Duodenal mucosa (tissue), 2 donors: ENCODE results near the gene KCNQ1.

ENCODE experiments used
- H3K27ac ChIP-seq: one replicate; pipeline ENCODE4 v1.7.0; 2013; ENCODE audit warnings: low read depth, low read length
- H3K27me3 ChIP-seq, 2 donors: one replicate each; pipeline ENCODE4 v1.7.0; 2013; ENCODE audit warnings: low read length in 2 of 2, control low read depth in 1 of 2; ENCODE audit not compliant: insufficient read depth in 2 of 2, control insufficient read depth in 1 of 2
- H3K36me3 ChIP-seq, 2 donors: one replicate each; pipeline ENCODE4 v1.7.0; 2013; ENCODE audit warnings: low read length in 2 of 2, control low read depth in 1 of 2; ENCODE audit not compliant: insufficient read depth in 2 of 2, control insufficient read depth in 1 of 2
- H3K4me1 ChIP-seq, 2 donors: one replicate each; pipeline ENCODE4 v1.7.0; 2013; ENCODE audit warnings: low read length in 2 of 2, control low read depth in 1 of 2; ENCODE audit not compliant: insufficient read depth in 2 of 2, control insufficient read depth in 1 of 2
- H3K4me3 ChIP-seq, 2 donors: one replicate each; pipeline ENCODE4 v1.7.0; 2013; ENCODE audit warnings: low read length in 2 of 2, low read depth in 1 of 2
- H3K9ac ChIP-seq, 2 donors: one replicate each; pipeline ENCODE4 v1.7.0; 2013; ENCODE audit warnings: low read length in 2 of 2, low read depth in 1 of 2
- H3K9me3 ChIP-seq, 2 donors: one replicate each; pipeline ENCODE4 v1.7.0; 2013; ENCODE audit warnings: low read length in 2 of 2, control low read depth in 1 of 2; ENCODE audit not compliant: control insufficient read depth in 1 of 2

KCNQ1 gene

GRCh38 chr11:2569321-2569721, 124.5 kb downstream of the KCNQ1 start:
- peaks cover 0 to 18% of the 10 kb centered on the region in 2 donors for H3K36me3 ChIP-seq
- H3K4me1 ChIP-seq: peaks cover 13 to 20% of the 10 kb centered on the region in 2 donors
- no peak overlapping the region for H3K9ac ChIP-seq
- H3K27ac ChIP-seq: no peak overlapping the region
- H3K4me3 ChIP-seq: no peak overlapping the region
- H3K9me3 ChIP-seq: no peaks in the 10 kb centered on the region
- no peaks in the 10 kb centered on the region for H3K27me3 ChIP-seq

- Histone ChIP-seq H3K4me1 (peaks cover 16 to 24% of the 10 kb centered on the region in 2 donors), H3K9ac (no peak overlapping the region), H3K36me3 (peaks cover 0 to 18% of the 10 kb centered on the region in 2 donors), H3K9me3 (no peaks in the 10 kb centered on the region), H3K27ac (no peak overlapping the region), H3K4me3 (no peak overlapping the region), H3K27me3 (no peaks in the 10 kb centered on the region)
Observed at GRCh38 chr11:2569731-2570210, 125.0 kb downstream of the KCNQ1 start.

DNA sequence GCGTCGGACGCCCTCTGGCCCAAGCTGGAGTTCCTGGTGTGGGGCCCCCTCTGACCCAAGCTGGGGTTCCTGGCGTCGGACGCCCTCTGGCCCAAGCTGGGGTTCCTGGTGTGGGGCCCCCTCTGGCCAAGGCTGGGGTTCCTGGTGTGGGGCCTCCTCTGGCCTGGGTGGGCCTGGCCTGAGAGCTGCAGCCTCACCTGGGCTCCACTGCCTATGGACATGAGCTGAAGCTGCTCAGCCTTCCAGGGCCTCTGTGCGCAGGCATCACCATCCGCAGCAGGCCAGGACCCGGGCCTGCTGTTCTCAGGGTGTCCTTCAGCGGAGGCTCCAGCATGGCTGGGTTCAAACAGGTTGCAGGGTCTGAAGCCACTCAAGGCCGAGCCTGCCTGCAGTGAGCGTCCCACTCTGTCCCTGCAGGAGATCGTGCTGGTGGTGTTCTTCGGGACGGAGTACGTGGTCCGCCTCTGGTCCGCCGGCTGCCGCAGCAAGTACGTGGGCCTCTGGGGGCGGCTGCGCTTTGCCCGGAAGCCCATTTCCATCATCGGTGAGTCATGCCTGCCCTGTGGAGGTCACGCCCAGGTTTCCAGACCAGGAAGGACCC, 125.5 kb downstream of the KCNQ1 start:
- Histone ChIP-seq H3K27me3 (no peaks in the 10 kb centered on the region), H3K36me3 (peaks cover 0 to 18% of the 10 kb centered on the region in 2 donors), H3K4me3 (no peak overlapping the region), H3K9me3 (no peaks in the 10 kb centered on the region), H3K27ac (no peak overlapping the region), H3K9ac (no peak overlapping the region), H3K4me1 (peaks cover 22 to 29% of the 10 kb centered on the region in 2 donors)

- H3K36me3 ChIP-seq: peaks cover 0 to 18% of the 10 kb centered on the region in 2 donors
- no peak overlapping the region for H3K9ac ChIP-seq
- H3K4me1 ChIP-seq: peaks cover 22 to 28% of the 10 kb centered on the region in 2 donors
- no peak overlapping the region for H3K27ac ChIP-seq
- no peaks in the 10 kb centered on the region for H3K9me3 ChIP-seq
- H3K27me3 ChIP-seq: no peaks in the 10 kb centered on the region
- no peak overlapping the region for H3K4me3 ChIP-seq
Observed at GRCh38 chr11:2570841-2571597, 126.2 kb downstream of the KCNQ1 start.

GRCh38 chr11:2571598-2572281, 126.9 kb downstream of the KCNQ1 start:
- Histone ChIP-seq H3K27me3 (no peaks in the 10 kb centered on the region), H3K4me1 (peaks cover 16 to 21% of the 10 kb centered on the region in 2 donors), H3K9me3 (no peaks in the 10 kb centered on the region), H3K4me3 (no peak overlapping the region), H3K9ac (no peak overlapping the region), H3K36me3 (peaks cover 0 to 23% of the 10 kb centered on the region in 2 donors), H3K27ac (no peak overlapping the region)

DNA sequence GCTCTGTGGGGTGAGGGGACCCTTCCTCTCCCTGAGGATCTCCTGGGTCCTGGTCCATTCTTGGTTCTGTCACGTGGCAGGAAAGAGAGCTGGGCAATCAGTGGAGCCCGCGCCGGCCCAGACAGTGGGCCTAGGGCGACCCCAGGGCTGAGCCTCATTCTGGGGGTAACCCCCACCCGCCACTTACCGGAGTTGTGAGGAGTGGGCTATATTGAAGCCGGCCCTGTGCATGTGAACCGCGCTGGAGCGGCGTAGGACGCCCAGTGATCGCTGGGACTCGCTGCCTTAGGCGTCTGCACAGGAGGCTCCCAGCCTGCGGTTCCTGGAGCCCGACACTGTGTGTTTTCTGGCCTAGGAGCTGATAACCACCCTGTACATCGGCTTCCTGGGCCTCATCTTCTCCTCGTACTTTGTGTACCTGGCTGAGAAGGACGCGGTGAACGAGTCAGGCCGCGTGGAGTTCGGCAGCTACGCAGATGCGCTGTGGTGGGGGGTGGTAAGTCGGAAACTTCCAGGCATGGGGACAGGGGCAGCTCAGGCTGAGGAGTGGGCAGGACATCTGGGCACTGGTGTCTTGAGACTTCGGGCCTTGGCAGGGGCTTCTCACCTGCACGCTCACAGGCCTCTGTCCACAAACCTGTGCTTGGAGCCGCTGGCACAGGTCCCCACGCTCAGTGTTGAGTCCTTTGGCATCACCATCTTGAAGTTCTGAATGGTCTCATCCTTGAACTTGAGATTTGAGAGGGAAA, 127.9 kb downstream of the KCNQ1 start:
- Histone ChIP-seq H3K9ac (no peak overlapping the region), H3K27ac (no peak overlapping the region), H3K36me3 (peaks cover 0 to 31% of the 10 kb centered on the region in 2 donors)

GRCh38 chr11:2573240-2574042, 128.6 kb downstream of the KCNQ1 start:
- Histone ChIP-seq H3K27me3 (no peaks in the 10 kb centered on the region), H3K27ac (no peak overlapping the region), H3K4me3 (no peak overlapping the region), H3K9me3 (no peaks in the 10 kb centered on the region), H3K36me3 (peaks cover 0 to 31% of the 10 kb centered on the region in 2 donors), H3K9ac (no peak overlapping the region), H3K4me1 (peaks cover 14 to 16% of the 10 kb centered on the region in 2 donors)

More for the DNA sequence above, 127.9 kb downstream of the KCNQ1 start:
- Histone ChIP-seq H3K4me1 (peaks cover 14 to 16% of the 10 kb centered on the region in 2 donors), H3K4me3 (no peak overlapping the region), H3K27me3 (no peaks in the 10 kb centered on the region), H3K9me3 (no peaks in the 10 kb centered on the region)

DNA sequence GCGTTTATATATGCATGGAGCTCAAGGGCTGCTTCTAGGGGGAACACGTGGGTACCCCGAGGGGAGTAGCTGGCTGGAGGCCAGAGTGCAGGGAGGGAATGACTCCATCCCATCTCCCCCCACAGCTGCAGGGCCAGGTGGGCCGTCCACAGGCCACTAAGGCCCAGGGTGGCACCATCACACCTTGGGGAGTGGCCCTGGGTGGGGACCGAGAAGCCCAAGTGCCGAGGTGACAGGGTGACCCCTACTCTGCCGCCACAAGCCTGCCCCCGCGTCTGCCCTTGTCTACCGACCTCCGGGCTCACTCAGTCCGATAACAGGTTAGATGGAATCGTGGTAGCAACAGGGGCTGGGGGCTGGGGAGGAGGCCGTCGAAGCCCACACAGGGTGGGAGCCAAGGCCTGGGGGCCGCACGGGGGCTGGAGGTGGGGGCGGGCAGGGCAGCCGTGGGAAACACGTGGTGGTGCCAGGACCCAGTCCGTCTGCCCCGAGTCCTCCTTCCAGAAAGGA, 129.3 kb downstream of the KCNQ1 start:
- no peak overlapping the region for H3K27ac ChIP-seq
- no peak overlapping the region for H3K9ac ChIP-seq
- no peak overlapping the region for H3K4me3 ChIP-seq
- peaks cover 0 to 31% of the 10 kb centered on the region in 2 donors for H3K36me3 ChIP-seq
- H3K4me1 ChIP-seq: peaks cover 14 to 16% of the 10 kb centered on the region in 2 donors
- H3K27me3 ChIP-seq: no peaks in the 10 kb centered on the region
- no peaks in the 10 kb centered on the region for H3K9me3 ChIP-seq
